GM12801 (cell line): ENCODE data around the gene SOCS7.

Experiments used
- CTCF ChIP-seq: IDR thresholded peaks from one replicate; pipeline ENCODE4 v1.5.1; 2011; ENCODE audit warnings: control low read depth; ENCODE audit not compliant: insufficient read length; ENCODE audit errors: extremely low read depth

SOCS7 gene

GRCh38 chr17:38351412-38352222, at the start of gene SOCS7:
SOCS7 (plus strand) TSS chr17:38351844; CDS start chr17:38352053, 209 bp downstream.
- TF ChIP-seq CTCF = no peak

GRCh38 chr17:38315497-38315896, 36.1 kb upstream of the SOCS7 start:
- no peak for TF ChIP-seq CTCF

- no peak for TF ChIP-seq CTCF
Measured at GRCh38 chr17:38317081-38317480, 34.6 kb upstream of the SOCS7 start.

- TF ChIP-seq CTCF = no peak
Measured at GRCh38 chr17:38320482-38320881, 31.2 kb upstream of the SOCS7 start.

GRCh38 chr17:38322156-38322779, 29.4 kb upstream of the SOCS7 start:
- no peak for TF ChIP-seq CTCF

- TF ChIP-seq CTCF = no peak
Measured at GRCh38 chr17:38322897-38323296, 28.7 kb upstream of the SOCS7 start.

- TF ChIP-seq CTCF = no peak
Measured at GRCh38 chr17:38324141-38324697, 27.4 kb upstream of the SOCS7 start.
